Erythroblast (primary cell): Measurements from ENCODE around the gene F8.
A peak's percentile ranks its signal among the peaks of the same experiment; 100 is the strongest.
"Not testable (repeated sequence)": the region's sequence is repeated elsewhere in the genome, so short reads cannot be mapped to it uniquely, and the experiment has no call there.

Experiments
- DNase-seq, 2 experiments: peaks; one replicate each; lab custom pipeline; 2025; lab: John Stamatoyannopoulos, UW
- GATA1 ChIP-seq: IDR thresholded peaks from 2 replicates; pipeline ENCODE4 v1.6.1; 2011; ENCODE audit warnings: low read depth, mild to moderate bottlenecking, control low read depth, low read length, moderate library complexity
- POLR2A ChIP-seq: IDR thresholded peaks from 2 replicates; pipeline ENCODE4 v1.6.1; 2011; ENCODE audit warnings: mild to moderate bottlenecking, low read length

Gene F8

GRCh38 chrX:154892296-154892695 is 130.2 kb downstream of the F8 start:
- TF ChIP-seq GATA1 (no peak), POLR2A (no peak)
- DNase-seq, result no peak

- no peak for DNase-seq
- TF ChIP-seq POLR2A, result no peak
- no peak for TF ChIP-seq GATA1
Measured at GRCh38 chrX:154890990-154891639, 131.4 kb downstream of the F8 start.

- DNase-seq, result not testable (repeated sequence)
Measured at GRCh38 chrX:154886789-154887221, 135.7 kb downstream of the F8 start.

GRCh38 chrX:154886069-154886788 is 136.3 kb downstream of the F8 start, which contains the start of gene F8A1:
Gene F8A1, plus strand, starts transcription at chrX:154886355. Its CDS starts 20 bp downstream, at chrX:154886375.
- DNase-seq, result not testable (repeated sequence)

- not testable (repeated sequence) for DNase-seq
Measured at GRCh38 chrX:154885549-154885948, 137.0 kb downstream of the F8 start.

GRCh38 chrX:154885057-154885456 is 137.5 kb downstream of the F8 start:
- not testable (repeated sequence) for DNase-seq

GRCh38 chrX:154884069-154884468 is 138.5 kb downstream of the F8 start:
- DNase-seq, result not testable (repeated sequence)

GRCh38 chrX:154873329-154873728 is 149.2 kb downstream of the F8 start:
- no peak for DNase-seq
- no peak for TF ChIP-seq POLR2A
- no peak for TF ChIP-seq GATA1

- not testable (repeated sequence) for DNase-seq
Measured at GRCh38 chrX:154868522-154868921, 154.0 kb downstream of the F8 start.

- peak in 1 of 2 experiments; percentile 8 for DNase-seq
Measured at GRCh38 chrX:154855256-154855655, 167.3 kb downstream of the F8 start.

GRCh38 chrX:154850957-154851611 is 171.4 kb downstream of the F8 start:
- TF ChIP-seq GATA1, result no peak
- no peak for TF ChIP-seq POLR2A
- DNase-seq, result no peak

More at GRCh38 chrX:154855256-154855655, 167.3 kb downstream of the F8 start:
- TF ChIP-seq POLR2A, result no peak
- TF ChIP-seq GATA1, result no peak

- peak; percentile 72 to 78 for DNase-seq
Measured at GRCh38 chrX:154840856-154841255, 181.7 kb downstream of the F8 start.

GRCh38 chrX:154836163-154836562 is 186.4 kb downstream of the F8 start:
- TF ChIP-seq GATA1 (no peak), POLR2A (no peak)
- no peak for DNase-seq

More at GRCh38 chrX:154840856-154841255, 181.7 kb downstream of the F8 start:
- TF ChIP-seq POLR2A, result no peak
- no peak for TF ChIP-seq GATA1

- no peak for TF ChIP-seq GATA1
- TF ChIP-seq POLR2A, result no peak
Measured at GRCh38 chrX:154834562-154834961, 188.0 kb downstream of the F8 start, which contains the start of gene SMIM9. Gene SMIM9, minus strand, starts transcription at chrX:154834662. Its CDS starts 3,806 bp downstream, at chrX:154830856.

More at GRCh38 chrX:154834562-154834961, 188.0 kb downstream of the F8 start, which contains the start of gene SMIM9:
- DNase-seq, result no peak
